Keratinocyte (primary cell): ENCODE data around the gene RBP5. TPM values are rescaled to one million over a fixed set of nuclear protein-coding genes. Genes with fewer than 3 reads are reported as not detected.
A peak's percentile ranks its signal among the peaks of the same experiment; 100 is the strongest.

Experiments used
- DNase-seq: peaks from one replicate; pipeline ENCODE4 v3.0.0-alpha.2; 2011; ENCODE audit warnings: low read depth, missing footprints, low spot score
- FAIRE-seq: peaks from 2 replicates; lab custom pipeline; 2011; peaks lifted over from hg19 to GRCh38; lab: Jason Lieb, UNC
- H2AFZ ChIP-seq: 2 replicates; pipeline ENCODE4 v1.6.0; 2012; ENCODE audit warnings: low read length, control low read depth, inconsistent platforms; ENCODE audit not compliant: control insufficient read depth
- H3K27ac ChIP-seq: 2 replicates; pipeline ENCODE4 v1.5.1; 2011; ENCODE audit warnings: low read length; ENCODE audit not compliant: control insufficient read depth, insufficient read depth
- H3K27me3 ChIP-seq: 3 replicates; pipeline ENCODE4 v1.6.0; 2011; ENCODE audit warnings: low read length; ENCODE audit not compliant: control insufficient read depth, insufficient read depth; ENCODE audit errors: extremely low read depth
- H3K36me3 ChIP-seq, 2 experiments: 2 replicates in 1 of 2; 3 replicates in 1 of 2; pipeline ENCODE4 v1.5.1; 2011; ENCODE audit warnings: low read length in 2 of 2, mild to moderate bottlenecking in 1 of 2; ENCODE audit not compliant: control insufficient read depth in 2 of 2, insufficient read depth in 2 of 2; ENCODE audit errors: extremely low read depth in 1 of 2
- H3K4me1 ChIP-seq: 3 replicates; pipeline ENCODE4 v1.5.1; 2011; ENCODE audit warnings: low read length; ENCODE audit not compliant: control insufficient read depth, insufficient read depth; ENCODE audit errors: extremely low read depth
- H3K4me2 ChIP-seq: 3 replicates; pipeline ENCODE4 v1.6.0; 2011; ENCODE audit warnings: low read depth, low read length; ENCODE audit not compliant: control insufficient read depth, insufficient read depth; ENCODE audit errors: extremely low read depth
- H3K4me3 ChIP-seq, 3 experiments: fragments of 200-600 bp in 1 of 3; sonication (generic) in 1 of 3; 2 replicates in 2 of 3; 3 replicates in 1 of 3; pipeline ENCODE4 v1.5.1; 2011 to 2016; ENCODE audit warnings: low read length in 3 of 3, mild to moderate bottlenecking in 3 of 3, control low read depth in 2 of 3, inconsistent platforms in 1 of 3, low read depth in 1 of 3, mixed read lengths in 1 of 3, mixed run types in 1 of 3, moderate library complexity in 1 of 3; ENCODE audit not compliant: control insufficient read depth in 2 of 3, insufficient read depth in 2 of 3; ENCODE audit errors: extremely low read depth in 1 of 3
- H3K79me2 ChIP-seq: 2 replicates; pipeline ENCODE4 v1.6.0; 2012; ENCODE audit warnings: low read length; ENCODE audit not compliant: control insufficient read depth, insufficient read depth
- H3K9ac ChIP-seq: 3 replicates; pipeline ENCODE4 v1.6.0; 2011; ENCODE audit warnings: low read length; ENCODE audit not compliant: control insufficient read depth, insufficient read depth; ENCODE audit errors: extremely low read depth
- H3K9me1 ChIP-seq: 3 replicates; pipeline ENCODE4 v1.6.0; 2011; ENCODE audit warnings: low read length; ENCODE audit not compliant: control insufficient read depth, insufficient read depth; ENCODE audit errors: extremely low read depth
- H3K9me3 ChIP-seq: 2 replicates; pipeline ENCODE4 v1.5.1; 2012; ENCODE audit warnings: low read depth, low read length; ENCODE audit not compliant: control insufficient read depth
- H4K20me1 ChIP-seq: 3 replicates; pipeline ENCODE4 v1.6.0; 2011; ENCODE audit warnings: low read length; ENCODE audit not compliant: control insufficient read depth, insufficient read depth; ENCODE audit errors: extremely low read depth
- CTCF ChIP-seq, 3 experiments: IDR thresholded peaks in 1 of 3; conservative IDR thresholded peaks in 1 of 3; optimal IDR thresholded peaks in 1 of 3; 2 replicates in 2 of 3; 3 replicates in 1 of 3; pipeline versions ENCODE3 to v1.5.1; 2011; ENCODE audit warnings: low read length in 3 of 3, mild to moderate bottlenecking in 3 of 3, moderate library complexity in 2 of 3, control low read depth in 1 of 3, inconsistent platforms in 1 of 3; ENCODE audit not compliant: insufficient read depth in 2 of 3; ENCODE audit errors: extremely low read depth in 1 of 3
- EZH2 ChIP-seq: IDR thresholded peaks from one replicate; pipeline ENCODE4 v1.6.1; 2012; ENCODE audit warnings: inconsistent platforms, mild to moderate bottlenecking, low read length, moderate library complexity
- dilution Hi-C: fragments of 300-500 bp; cut with MboI; formaldehyde crosslinking; loops from one replicate; pipeline ENCODE4 v1.7.0; 2020; ENCODE audit warnings: low sequenced_read_pairs; ENCODE audit not compliant: extremely low pct_ligation_motif_present
- polyA plus RNA-seq, 5 experiments: library from polyadenylated mRNA; depleted of rRNA in 3 of 5; stranded (reverse) in 3 of 5; stranded (forward) in 1 of 5; unstranded in 1 of 5; fragments of >200 nt; gene quantifications; 1 replicate in 1 of 5; 2 replicates in 3 of 5; 3 replicates in 1 of 5; pipeline versions ENCODE4 v1.2.1 to v1.2.3, GENCODE V29; 2011 to 2012; ENCODE audit warnings: missing spikeins in 2 of 5, low read depth in 1 of 5, low replicate concordance in 1 of 5

RBP5 gene
- polyA plus RNA-seq, 1 donor (not counting 4 experiments of a cell fraction or from before 2014, with no cell fraction given), result not detected

- H3K9me3 ChIP-seq, result no peaks in the 10 kb centered on the region
- DNase-seq, result no peak
- peak overlapping the region; percentile 19 for H3K27ac ChIP-seq
- FAIRE-seq, result no peak
- dilution Hi-C loops, result no loop called here
- no peaks in the 10 kb centered on the region for H4K20me1 ChIP-seq
- TF ChIP-seq CTCF (optimal IDR thresholded peaks at IDR 0.05 in 1 of 3, IDR thresholded peaks at IDR 0.05 in 1 of 3, conservative IDR thresholded peaks at IDR 0.05 in 1 of 3; ENCODE audit: extremely low read depth in 1 of 3, insufficient read depth in 2 of 3, low read length in 3 of 3) (no peak), EZH2 (no peak)
- H3K4me2 ChIP-seq, result no peak overlapping the region
- H3K9ac ChIP-seq, result no peak overlapping the region
- H3K4me3 ChIP-seq, result no peak overlapping the region
- no peaks in the 10 kb centered on the region for H3K27me3 ChIP-seq
- no peak overlapping the region for H2AFZ ChIP-seq
- H3K4me1 ChIP-seq, result peaks cover 19% of the 10 kb centered on the region
- H3K9me1 ChIP-seq, result no peaks in the 10 kb centered on the region
- H3K36me3 ChIP-seq, result no peaks in the 10 kb centered on the region
- no peaks in the 10 kb centered on the region for H3K79me2 ChIP-seq
These were observed 50.5 kb downstream of the RBP5 start for GRCh38 chr12:7078163-7078562.

GRCh38 chr12:7076493-7076892 lies 52.2 kb downstream of the RBP5 start:
- DNase-seq (no peak), FAIRE-seq (no peak)
- H3K4me1 ChIP-seq, result peaks cover 19% of the 10 kb centered on the region
- H3K9ac ChIP-seq, result no peak overlapping the region
- H3K27me3 ChIP-seq, result no peaks in the 10 kb centered on the region
- dilution Hi-C loops, result no loop called here
- H2AFZ ChIP-seq, result no peak overlapping the region
- no peak overlapping the region for H3K4me2 ChIP-seq
- no peak overlapping the region for H3K27ac ChIP-seq
- no peaks in the 10 kb centered on the region for H3K79me2 ChIP-seq
- H3K9me3 ChIP-seq, result no peaks in the 10 kb centered on the region
- no peaks in the 10 kb centered on the region for H3K9me1 ChIP-seq
- no peaks in the 10 kb centered on the region for H4K20me1 ChIP-seq
- TF ChIP-seq EZH2 (no peak), CTCF (optimal IDR thresholded peaks at IDR 0.05 in 1 of 3, IDR thresholded peaks at IDR 0.05 in 1 of 3, conservative IDR thresholded peaks at IDR 0.05 in 1 of 3; ENCODE audit: extremely low read depth in 1 of 3, insufficient read depth in 2 of 3, low read length in 3 of 3) (no peak)
- no peak overlapping the region for H3K4me3 ChIP-seq
- no peaks in the 10 kb centered on the region for H3K36me3 ChIP-seq
